CD4-positive, alpha-beta T cell (primary cell): Measurements from ENCODE around the gene GRIN3B. TPM values are rescaled to one million over a fixed set of nuclear protein-coding genes. Genes with fewer than 3 reads are reported as not detected.
A peak's percentile ranks its signal among the peaks of the same experiment; 100 is the strongest.

Source experiments
- ATAC-seq: fragments of 200-7000 bp; cut with Tn5 transposase; one replicate; pipeline ENCODE4 v1.10.0; 2022; ENCODE audit warnings: mild to moderate bottlenecking; ENCODE audit not compliant: poor library complexity
- CTCF ChIA-PET: fragments of 350-600 bp; sonication (Branson Sonifier 250); formaldehyde crosslinking; loops from one replicate; lab custom pipeline; 2021; ENCODE audit warnings: antibody characterized with exemption, inconsistent platforms; lab: Charles Lee
- POLR2A ChIA-PET: fragments of 350-600 bp; sonication (Branson Sonifier 250); formaldehyde crosslinking; loops from one replicate; lab custom pipeline; 2021; ENCODE audit warnings: antibody characterized with exemption, inconsistent platforms; lab: Charles Lee
- DNase-seq, 14 experiments: peaks; one replicate each; pipeline ENCODE4 v3.0.0-alpha.2; 2013 to 2020; ENCODE audit warnings: mixed read lengths in 2 of 14
- H3K27ac ChIP-seq, 2 donors: one replicate each; pipeline versions ENCODE4 v1.5.1 to v1.7.0; 2013; ENCODE audit warnings: low read length in 2 of 2, low read depth in 1 of 2, mild to moderate bottlenecking in 1 of 2
- H3K27me3 ChIP-seq, 2 experiments: 1 replicate in 1 of 2; 2 replicates in 1 of 2; pipeline versions ENCODE4 v1.6.1 to v1.7.0; 2013; ENCODE audit warnings: low read length in 2 of 2, control low read depth in 1 of 2, mild to moderate bottlenecking in 1 of 2, moderate library complexity in 1 of 2; ENCODE audit not compliant: insufficient read depth in 2 of 2, control insufficient read depth in 1 of 2
- H3K36me3 ChIP-seq: one replicate; pipeline ENCODE4 v1.6.1; 2013; ENCODE audit warnings: low read length, control low read depth; ENCODE audit not compliant: insufficient read depth
- H3K4me1 ChIP-seq: one replicate; pipeline ENCODE4 v1.6.1; 2013; ENCODE audit warnings: low read length, control low read depth; ENCODE audit not compliant: insufficient read depth
- H3K4me3 ChIP-seq: one replicate; pipeline ENCODE4 v1.5.1; 2013; ENCODE audit warnings: mild to moderate bottlenecking, low read length, moderate library complexity
- H3K9me3 ChIP-seq, 2 experiments: 1 replicate in 1 of 2; 2 replicates in 1 of 2; pipeline versions ENCODE4 v1.6.1 to v1.7.0; 2013; ENCODE audit warnings: low read length in 2 of 2, mild to moderate bottlenecking in 2 of 2, control low read depth in 1 of 2, moderate library complexity in 1 of 2; ENCODE audit not compliant: control insufficient read depth in 1 of 2, insufficient read depth in 1 of 2
- H3K27ac Mint-ChIP-seq: one replicate; pipeline ENCODE4 v1.8.0; 2020; ENCODE audit warnings: mixed read lengths
- H3K27me3 Mint-ChIP-seq: one replicate; pipeline ENCODE4 v1.8.0; 2021; ENCODE audit warnings: mixed read lengths
- H3K36me3 Mint-ChIP-seq: one replicate; pipeline ENCODE4 v1.8.0; 2021; ENCODE audit warnings: low read depth, mixed read lengths
- H3K4me1 Mint-ChIP-seq: one replicate; pipeline ENCODE4 v1.8.0; 2021; ENCODE audit warnings: low read depth, mixed read lengths
- H3K4me3 Mint-ChIP-seq: one replicate; pipeline ENCODE4 v1.8.0; 2020; ENCODE audit warnings: mild to moderate bottlenecking, mixed read lengths
- H3K9me3 Mint-ChIP-seq: one replicate; pipeline ENCODE4 v1.8.0; 2020; ENCODE audit warnings: mixed read lengths
- CTCF ChIP-seq: fragments of 200-600 bp; IDR thresholded peaks from one replicate; pipeline ENCODE4 v1.8.0; 2022; ENCODE audit warnings: antibody characterized with exemption, mild to moderate bottlenecking
- intact Hi-C, 2 experiments: fragments of 100-400 bp; cut with DNase I in 1 of 2; cut with micrococcal nuclease in 1 of 2; formaldehyde crosslinking; loops; one replicate each; pipeline versions ENCODE4 v1.15.1 to v1.9.0; 2023 to 2025; cut with DNase I, micrococcal nuclease
- total RNA-seq, 174 experiments: library from RNA in 2 of 174; stranded (reverse) in 2 of 174; gene quantifications; one replicate each; pipeline ENCODE4 v1.2.3 and lab custom pipeline; 2021 to 2026

Gene GRIN3B
- total RNA-seq, 2 experiments from 2014 or later: 0.17 to 0.22 TPM

DNA sequence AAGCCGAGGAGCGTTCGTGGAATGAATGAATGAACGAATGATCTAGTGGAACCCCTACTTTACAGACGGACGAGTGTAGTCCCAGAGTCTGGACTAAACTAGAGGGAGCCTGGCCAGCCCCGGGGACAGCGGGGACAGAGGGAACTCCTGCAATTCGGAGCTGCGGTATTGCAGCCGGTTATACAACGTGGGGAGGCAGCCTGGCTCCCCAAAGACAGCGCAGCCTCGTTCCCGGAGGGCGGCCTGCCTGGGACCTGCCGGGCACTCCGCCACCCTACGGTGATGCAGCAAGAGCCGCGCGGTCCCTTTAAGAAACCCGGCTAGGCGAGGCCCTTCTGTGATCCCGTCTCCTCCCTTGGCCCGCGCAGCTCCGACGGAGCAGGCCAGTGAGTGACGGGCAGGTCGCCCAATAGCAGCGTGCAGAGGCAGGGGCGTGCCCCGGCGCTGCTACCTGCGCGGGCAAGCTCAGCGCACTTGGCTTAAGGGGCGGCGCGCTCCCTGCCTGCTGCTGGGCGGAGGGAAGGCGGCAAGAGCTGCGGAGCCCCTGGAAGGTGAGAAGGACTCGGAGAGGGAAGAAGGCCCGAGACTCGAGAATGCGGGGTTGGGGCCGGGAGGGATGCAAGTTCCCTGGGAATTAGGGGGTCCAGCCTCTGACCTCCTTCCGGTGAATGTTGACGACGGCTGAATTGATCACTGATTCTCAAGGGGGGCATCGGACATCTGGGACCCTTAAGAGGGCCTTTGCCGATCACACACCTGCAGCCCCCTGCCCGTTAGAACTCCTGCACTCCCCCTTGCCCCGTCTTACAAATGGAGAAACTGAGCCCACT, 39.6 kb downstream of the GRIN3B start, which contains the start of gene ABCA7:
ABCA7 (plus strand) TSS at position 462 of the 830 bp plus-strand sequence. CDS start 1,255 bp downstream, outside the sequence.
- CTCF ChIA-PET: interaction anchor here (0.8 to 3.6 kb wide), 7 partner anchors 18 to 227 kb away, joined by 3 to 20 read pairs (median 4); partner anchors contain the start of genes RNU6-2 and TMEM259
- Mint-ChIP-seq H3K27me3 (no peaks in the 10 kb centered on the region), H3K9me3 (no peaks in the 10 kb centered on the region), H3K4me1 (peaks cover 51% of the 10 kb centered on the region), H3K4me3 (peak within 1 kb of the TSS; percentile 100), H3K27ac (peak within 1 kb of the TSS; percentile 92), H3K36me3 (peaks cover 67% of the 10 kb centered on the region)
- Histone ChIP-seq H3K9me3 (no peaks in the 10 kb centered on the region), H3K27ac (peak within 1 kb of the TSS; percentile 43 to 51), H3K4me1 (peaks cover 81% of the 10 kb centered on the region), H3K27me3 (no peaks in the 10 kb centered on the region), H3K36me3 (peaks cover 58% of the 10 kb centered on the region), H3K4me3 (peak within 1 kb of the TSS; percentile 91)
- DNase-seq: peak; percentile 99 to 100 (median 99)
- peak; percentile 90 for ATAC-seq
- no peak for TF ChIP-seq CTCF
- intact Hi-C loops: loop anchor here (1.0 to 2.0 kb wide), 4 partner anchors 9 to 29 kb away; partner anchors contain the start of genes RNU6-2 (in 2 of the 2) and TMEM259 (in 2 of the 2)
- POLR2A ChIA-PET: interaction anchor here (0.6 to 9.0 kb wide), 19 partner anchors 10 to 235 kb away, joined by 3 to 203 read pairs (median 4); partner anchors contain the start of genes ARHGAP45, CIRBP, CNN2 and FAM174C

GRCh38 chr19:1040476-1041271, 40.5 kb downstream of the GRIN3B start:
- peak overlapping the region; percentile 100 for H3K4me3 Mint-ChIP-seq
- ChIA-PET POLR2A (interaction anchor here (0.8 to 9.0 kb wide), 22 partner anchors 9 to 229 kb away, joined by 3 to 203 read pairs (median 5); partner anchors contain the start of genes ARHGAP45, CIRBP, CNN2 and MED16), CTCF (interaction anchor here (0.8 to 3.6 kb wide), 9 partner anchors 19 to 226 kb away, joined by 3 to 20 read pairs (median 3); partner anchors contain the start of genes RNU6-2 and TMEM259)
- no peaks in the 10 kb centered on the region for H3K27me3 Mint-ChIP-seq
- H3K9me3 Mint-ChIP-seq: no peaks in the 10 kb centered on the region
- Histone ChIP-seq H3K4me3 (peak overlapping the region; percentile 91), H3K27ac (peak overlapping the region; percentile 43 to 51), H3K27me3 (no peaks in the 10 kb centered on the region), H3K4me1 (peaks cover 78% of the 10 kb centered on the region), H3K36me3 (peaks cover 53% of the 10 kb centered on the region), H3K9me3 (no peaks in the 10 kb centered on the region)
- H3K27ac Mint-ChIP-seq: peak overlapping the region; percentile 92
- no peak for TF ChIP-seq CTCF
- DNase-seq (peak; percentile 79 to 96 (median 89)), ATAC-seq (peak; percentile 52)
- peaks cover 67% of the 10 kb centered on the region for H3K36me3 Mint-ChIP-seq
- intact Hi-C loops: loop anchor here (1.0 to 2.0 kb wide), 2 partner anchors 9 to 20 kb away; partner anchors contain the start of genes RNU6-2 (in 1 of the 2) and TMEM259 (in 1 of the 2)
- H3K4me1 Mint-ChIP-seq: peaks cover 52% of the 10 kb centered on the region
